GM12864 (cell line): ENCODE data around the gene OPRL1.
A peak's percentile ranks its signal among the peaks of the same experiment; 100 is the strongest.

Source experiments
- DNase-seq: peaks from one replicate; pipeline ENCODE4 v3.0.0-alpha.2; 2011; ENCODE audit warnings: low read depth
- H3K4me3 ChIP-seq: 2 replicates; pipeline ENCODE4 v1.5.1; 2011; ENCODE audit warnings: mild to moderate bottlenecking, low read depth, low read length, control low read depth
- TF ChIP-seq, protein P1 (sequence below): IDR thresholded peaks from 2 replicates; pipeline ENCODE4 v1.5.1; 2011; ENCODE audit warnings: low read depth, mild to moderate bottlenecking, moderate library complexity, low read length, control low read depth, inconsistent platforms; ENCODE audit errors: missing control alignments

The OPRL1 gene

DNA sequence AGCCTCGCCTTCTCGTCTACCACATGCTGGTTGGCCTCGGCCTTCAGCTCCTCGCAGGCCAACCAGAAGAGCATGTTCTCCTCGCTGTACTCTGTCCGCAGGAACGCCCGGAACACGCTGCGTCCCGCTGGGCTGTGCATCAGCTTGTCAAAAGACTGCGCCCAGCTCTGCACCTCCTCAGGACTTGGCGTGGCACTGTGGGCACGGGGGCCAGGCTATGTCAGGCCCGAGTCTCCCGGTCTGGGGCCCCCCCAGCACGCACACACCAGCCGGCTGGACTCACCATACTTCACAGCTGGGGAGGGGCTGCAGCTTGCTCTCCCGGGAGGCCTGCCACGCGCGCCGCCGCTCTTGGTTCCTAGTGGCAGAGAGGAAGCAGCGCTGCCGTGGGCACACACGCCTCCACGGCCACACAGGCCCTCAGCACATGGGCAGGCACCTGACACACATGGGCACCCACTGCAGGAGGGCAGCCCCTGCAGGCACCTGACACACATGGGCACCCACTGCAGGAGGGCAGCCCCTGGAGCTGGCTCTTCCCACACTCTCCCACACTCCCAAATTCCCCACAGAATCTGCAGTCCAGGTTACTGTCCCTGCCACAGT, 5.6 kb upstream of the OPRL1 start:
- TF ChIP-seq, protein P1, sequence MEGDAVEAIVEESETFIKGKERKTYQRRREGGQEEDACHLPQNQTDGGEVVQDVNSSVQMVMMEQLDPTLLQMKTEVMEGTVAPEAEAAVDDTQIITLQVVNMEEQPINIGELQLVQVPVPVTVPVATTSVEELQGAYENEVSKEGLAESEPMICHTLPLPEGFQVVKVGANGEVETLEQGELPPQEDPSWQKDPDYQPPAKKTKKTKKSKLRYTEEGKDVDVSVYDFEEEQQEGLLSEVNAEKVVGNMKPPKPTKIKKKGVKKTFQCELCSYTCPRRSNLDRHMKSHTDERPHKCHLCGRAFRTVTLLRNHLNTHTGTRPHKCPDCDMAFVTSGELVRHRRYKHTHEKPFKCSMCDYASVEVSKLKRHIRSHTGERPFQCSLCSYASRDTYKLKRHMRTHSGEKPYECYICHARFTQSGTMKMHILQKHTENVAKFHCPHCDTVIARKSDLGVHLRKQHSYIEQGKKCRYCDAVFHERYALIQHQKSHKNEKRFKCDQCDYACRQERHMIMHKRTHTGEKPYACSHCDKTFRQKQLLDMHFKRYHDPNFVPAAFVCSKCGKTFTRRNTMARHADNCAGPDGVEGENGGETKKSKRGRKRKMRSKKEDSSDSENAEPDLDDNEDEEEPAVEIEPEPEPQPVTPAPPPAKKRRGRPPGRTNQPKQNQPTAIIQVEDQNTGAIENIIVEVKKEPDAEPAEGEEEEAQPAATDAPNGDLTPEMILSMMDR = no peak
- no peak overlapping the region for H3K4me3 ChIP-seq
- DNase-seq = no peak

DNA sequence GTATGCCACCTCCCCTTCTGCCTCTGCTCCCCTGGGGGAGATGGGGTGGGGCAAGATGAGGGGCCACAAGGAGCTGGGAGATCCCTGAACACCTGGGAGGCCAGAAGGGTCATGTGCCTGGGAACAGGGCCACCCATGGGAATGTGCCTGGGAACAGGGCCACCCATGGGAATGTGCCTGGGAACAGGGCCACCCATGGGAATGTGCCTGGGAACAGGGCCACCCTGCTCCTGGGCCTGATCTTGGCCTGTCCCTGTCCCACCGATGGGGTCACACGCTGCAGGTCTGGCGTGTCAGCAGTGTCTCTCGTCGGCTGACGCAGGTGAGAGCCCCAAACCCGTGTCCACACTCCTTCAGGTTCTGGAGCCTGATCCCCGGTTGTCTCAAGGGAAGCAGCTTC, 4.9 kb upstream of the OPRL1 start:
- no peak for DNase-seq

DNA sequence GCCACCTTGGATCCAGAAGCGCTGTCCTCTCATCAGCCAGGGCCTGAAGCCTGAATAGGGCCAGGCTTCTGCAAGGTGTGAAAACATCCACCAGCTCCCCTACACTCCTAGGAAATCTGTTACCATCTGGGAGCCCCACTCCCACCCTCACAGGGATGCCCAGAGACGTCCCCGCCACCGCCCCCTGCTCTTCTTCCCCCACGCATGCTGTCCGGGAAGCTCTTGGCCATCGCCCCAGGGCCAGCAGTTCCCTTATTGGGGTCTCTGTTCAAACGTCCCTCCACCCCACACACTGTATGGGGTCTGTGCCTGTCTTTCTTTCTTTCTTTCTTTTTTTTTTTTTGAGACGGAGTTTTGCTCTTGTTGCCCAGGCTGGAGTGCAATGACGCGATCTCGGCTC, 4.3 kb upstream of the OPRL1 start:
- TF ChIP-seq, protein P1 = no peak
- no peak for DNase-seq
- H3K4me3 ChIP-seq = no peak overlapping the region

More for the DNA sequence above, 4.9 kb upstream of the OPRL1 start:
- TF ChIP-seq, protein P1 = no peak
- no peak overlapping the region for H3K4me3 ChIP-seq

DNA sequence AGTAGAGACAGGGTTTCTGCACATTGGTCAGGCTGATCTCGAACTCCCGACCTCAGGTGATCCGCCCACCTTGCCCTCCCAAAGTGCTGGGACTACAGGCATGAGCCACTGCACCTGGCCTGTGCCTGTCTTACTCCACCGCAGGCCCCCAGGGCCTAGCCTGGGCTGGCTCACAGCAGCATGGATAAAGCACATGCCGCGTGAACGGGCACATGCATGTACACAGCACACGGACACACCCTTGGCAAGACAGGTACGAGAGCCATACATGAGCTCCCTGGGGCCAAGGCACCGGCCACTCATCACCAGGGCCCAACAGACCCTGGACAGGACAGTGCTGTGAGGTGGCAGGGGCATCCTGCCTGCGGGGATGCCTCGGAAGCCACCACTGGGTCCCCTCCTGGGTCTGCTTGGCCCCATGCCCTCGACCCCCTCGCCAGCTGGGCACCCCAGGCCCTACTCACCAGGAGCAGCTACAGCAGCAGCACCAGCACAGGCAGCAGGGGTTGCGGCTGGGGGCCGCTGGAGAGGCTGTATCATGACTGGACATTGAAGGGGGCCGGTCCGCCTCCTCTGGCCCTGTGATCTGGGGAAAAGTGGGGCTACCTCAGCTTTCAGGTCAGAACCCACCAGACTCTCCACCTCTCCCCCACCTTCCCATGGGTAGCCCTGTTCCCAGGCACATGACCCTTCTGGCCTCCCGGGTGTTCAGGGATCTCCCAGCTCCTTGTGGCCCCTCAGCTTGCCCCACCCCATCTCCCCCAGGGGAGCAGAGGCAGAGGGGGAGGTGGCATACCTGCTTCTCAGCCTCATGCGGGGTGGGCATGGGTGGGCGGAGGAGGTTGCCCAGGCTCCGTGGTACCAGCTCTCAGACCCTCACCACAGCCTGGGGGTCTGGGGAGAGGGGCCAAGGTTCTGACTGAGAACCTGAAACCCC, 3.6 kb upstream of the OPRL1 start:
- TF ChIP-seq, protein P1 = no peak
- H3K4me3 ChIP-seq = peak overlapping the region; percentile 92
- no peak for DNase-seq

DNA sequence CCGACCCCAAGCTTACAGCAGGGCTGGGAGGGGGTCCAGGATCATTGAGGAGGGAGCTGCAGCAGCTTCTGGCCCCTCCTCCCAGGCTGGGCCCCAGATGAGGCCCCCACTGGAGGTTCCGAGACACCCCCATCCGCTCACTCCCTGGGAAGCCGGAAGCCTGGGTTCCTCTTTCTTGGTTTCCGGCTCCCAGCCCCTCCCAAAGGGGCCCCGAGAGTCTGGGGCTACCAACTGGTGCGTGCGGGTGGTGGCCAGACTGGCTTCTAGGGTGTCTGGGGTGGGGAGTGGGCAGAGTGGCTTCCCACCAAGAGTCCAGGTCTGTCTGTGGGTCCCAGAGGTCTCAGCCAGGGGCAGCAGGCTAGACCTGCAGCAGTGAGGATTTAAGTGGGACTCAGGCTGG, 2.8 kb upstream of the OPRL1 start:
- TF ChIP-seq, protein P1 = no peak
- DNase-seq = no peak
- H3K4me3 ChIP-seq = peak overlapping the region; percentile 92

DNA sequence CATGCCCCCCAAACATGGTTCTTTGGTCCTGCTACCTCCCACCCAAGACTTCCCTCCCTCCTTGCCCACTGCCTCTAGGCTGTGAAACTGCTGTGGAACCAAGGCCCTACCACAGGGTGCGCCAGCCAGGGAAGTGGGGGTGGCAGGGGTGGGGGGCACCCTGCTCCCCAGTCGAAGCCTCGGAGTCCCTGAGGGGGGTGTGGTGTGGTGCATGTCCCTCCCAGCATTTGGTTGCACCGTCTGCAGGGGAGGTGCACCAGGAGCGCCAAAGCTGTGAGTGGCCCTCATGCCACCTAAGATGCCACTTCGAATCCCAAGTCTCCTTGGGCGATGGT, 2.4 kb upstream of the OPRL1 start:
- no peak for DNase-seq
- peak overlapping the region; percentile 92 for H3K4me3 ChIP-seq
- TF ChIP-seq, protein P1 = peak; percentile 3
